HG02678 (cell line): Measurements from ENCODE around the gene DNAH8.

Experiments used
- ATAC-seq: cut with Tn5 transposase; IDR thresholded peaks from one replicate; pipeline ENCODE4 v1.9.1; 2021; ENCODE audit warnings: mild to moderate bottlenecking, moderate library complexity; ENCODE audit not compliant: unreplicated experiment

DNAH8 gene

DNA sequence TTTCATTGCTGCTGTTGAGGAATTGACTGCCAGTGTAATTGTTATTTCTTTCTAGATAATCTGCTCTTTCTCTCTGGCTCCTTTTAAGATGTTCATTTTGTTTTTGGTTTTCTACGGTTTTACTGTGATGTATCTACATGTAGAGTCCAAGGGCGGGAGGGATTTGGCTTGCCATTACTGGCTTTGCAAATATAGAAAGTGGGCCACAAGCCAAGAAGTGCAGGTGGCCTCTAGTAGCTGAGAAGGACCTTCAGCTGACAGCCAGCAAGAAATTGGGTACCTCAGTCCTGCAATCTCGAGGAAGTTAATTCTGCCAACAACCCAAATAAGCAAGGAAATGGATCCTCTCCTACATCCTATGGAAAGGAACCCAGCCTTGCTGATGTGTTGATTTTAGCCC lies 290.7 kb downstream of the DNAH8 start:
- ATAC-seq, result no peak

DNA sequence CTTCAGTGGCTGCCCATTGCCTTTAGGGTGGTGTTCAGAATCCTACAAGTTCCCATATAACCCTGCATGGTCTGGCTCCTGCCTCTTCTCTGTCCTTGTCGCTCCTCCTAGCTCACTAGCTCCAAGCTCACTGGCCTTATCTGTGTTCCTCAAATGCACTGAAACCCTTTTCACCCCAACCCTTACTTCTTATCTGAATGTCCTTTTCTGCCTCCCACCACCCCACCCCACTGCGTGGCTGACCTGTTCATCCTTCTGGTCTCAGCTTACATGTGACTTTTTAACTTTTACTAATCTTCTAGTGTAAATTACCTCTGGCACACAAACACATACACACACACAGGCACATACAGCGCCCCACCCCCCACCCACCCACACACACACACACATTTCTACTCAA lies 292.5 kb downstream of the DNAH8 start:
- no peak for ATAC-seq

DNA sequence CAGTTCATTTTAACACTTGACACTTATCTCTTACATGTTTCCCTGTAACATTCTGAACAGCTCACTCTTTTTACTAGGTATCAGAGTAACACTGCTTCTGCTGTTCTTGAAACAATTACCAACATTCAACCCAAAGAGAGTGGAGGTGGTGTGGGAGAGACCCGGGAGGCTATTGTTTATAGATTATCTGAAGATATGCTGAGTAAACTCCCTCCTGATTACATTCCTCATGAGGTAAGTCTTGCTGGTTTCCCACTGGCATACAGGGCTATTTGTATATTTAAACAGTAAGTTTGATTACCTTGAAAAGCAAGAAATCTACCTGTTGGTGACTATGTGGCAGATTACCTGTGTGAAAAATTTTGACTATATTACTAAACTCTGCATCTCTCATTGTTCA lies 293.6 kb downstream of the DNAH8 start:
- ATAC-seq, result no peak

DNA sequence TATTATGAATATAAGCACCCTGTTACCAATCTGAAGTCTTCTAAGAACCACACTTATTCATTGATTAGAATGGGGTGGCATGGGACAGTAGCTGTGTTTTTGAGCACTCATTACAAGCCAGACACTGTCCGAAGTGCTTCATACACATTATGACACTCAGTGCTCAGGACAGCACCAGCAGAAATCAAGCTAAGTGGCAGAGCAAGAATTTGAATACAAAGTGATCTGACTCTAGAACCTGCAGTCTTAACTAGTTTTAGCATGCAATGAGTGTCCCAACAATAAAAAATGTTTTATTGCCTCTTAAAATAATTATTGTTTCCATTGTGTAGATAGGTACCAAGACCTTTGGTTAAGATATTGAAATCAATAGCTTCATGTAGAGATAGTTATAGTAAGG lies 294.4 kb downstream of the DNAH8 start:
- ATAC-seq, result no peak

DNA sequence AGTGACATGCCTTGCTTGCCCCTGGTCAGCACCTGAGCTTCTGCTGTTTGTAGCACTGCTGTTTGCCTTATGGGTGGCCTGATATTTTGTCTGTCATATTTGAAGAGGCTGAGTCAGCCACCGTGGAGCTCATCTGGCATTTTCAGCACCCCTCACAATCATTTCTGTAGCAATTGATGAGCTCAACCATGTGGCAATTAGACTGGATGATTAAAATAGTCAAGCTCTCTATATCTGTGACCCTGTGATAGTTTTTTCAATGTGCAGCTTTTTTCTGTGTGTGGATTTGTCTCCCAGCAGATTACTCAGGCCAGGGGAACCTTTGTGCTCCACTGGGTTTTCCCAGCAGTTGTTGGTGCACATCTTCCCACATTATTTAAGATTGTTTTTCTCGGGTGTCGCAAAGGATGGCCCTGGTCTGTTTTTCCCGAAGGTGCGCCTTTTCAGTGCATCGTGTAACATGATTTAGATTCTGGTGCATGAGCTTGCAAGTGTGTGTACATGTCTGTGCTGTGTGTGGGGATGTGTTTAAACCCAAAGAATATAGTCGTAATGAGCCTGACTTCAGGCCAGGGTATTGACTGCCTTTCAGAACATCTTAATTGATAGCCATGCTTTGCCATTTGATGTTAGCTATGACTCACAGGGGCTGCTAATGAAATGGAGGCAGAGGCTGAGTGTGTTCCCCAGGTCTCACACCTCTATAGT lies 301.9 kb downstream of the DNAH8 start:
- no peak for ATAC-seq

DNA sequence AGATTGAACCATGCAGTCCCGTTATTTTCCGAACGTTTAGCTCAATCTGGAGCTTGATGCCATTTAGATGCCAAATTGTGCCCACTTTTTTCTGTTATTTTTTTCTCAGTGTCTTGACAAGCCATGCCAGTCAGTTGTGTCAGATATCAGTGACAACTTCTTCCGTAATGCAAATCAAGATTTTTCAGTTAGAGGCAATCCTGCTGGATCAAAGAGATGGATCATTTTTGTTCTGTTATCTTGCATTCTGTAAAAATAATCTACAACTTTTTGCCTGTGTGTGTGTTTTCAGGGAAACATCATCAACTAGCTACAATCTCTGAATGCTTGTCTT lies 302.4 kb downstream of the DNAH8 start:
- no peak for ATAC-seq

DNA sequence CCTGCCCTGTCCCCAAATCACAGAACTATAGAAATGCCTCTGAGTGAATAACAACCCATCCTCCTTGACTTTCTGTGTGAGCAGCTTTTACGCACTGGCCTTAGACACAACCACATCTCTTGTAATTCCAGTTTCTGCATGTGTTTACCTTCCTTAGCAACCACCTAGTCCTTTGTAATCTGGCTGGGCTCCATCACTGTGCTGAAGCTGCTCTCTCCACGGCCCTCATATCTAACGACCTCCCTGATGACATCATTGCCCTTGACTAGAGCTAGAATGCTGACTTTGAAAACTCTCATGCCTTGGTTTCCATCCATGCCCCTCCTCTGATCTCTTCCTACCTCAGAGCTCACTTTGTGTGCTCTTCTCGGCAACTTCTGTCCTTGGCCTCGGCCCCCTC lies 303.0 kb downstream of the DNAH8 start:
- ATAC-seq, result no peak

DNA sequence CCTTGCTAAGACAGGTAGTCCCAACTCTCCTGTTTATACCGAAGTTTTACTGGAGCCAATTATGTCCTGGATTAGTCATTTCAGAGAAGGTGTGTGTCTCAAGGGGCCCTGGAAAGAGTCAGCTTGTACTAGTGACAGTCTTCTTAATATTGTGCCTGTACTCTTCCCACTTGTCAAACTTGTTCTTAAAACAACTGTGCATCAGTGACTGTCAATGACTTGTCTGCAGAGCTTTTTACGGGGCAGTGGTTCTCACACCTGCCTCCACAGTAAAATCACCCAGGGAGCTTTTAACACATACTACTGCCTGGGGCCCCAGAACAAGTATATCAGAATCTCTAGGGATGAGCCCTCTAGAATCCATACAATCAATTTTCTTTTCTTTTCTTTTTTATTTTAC lies 305.0 kb downstream of the DNAH8 start:
- no peak for ATAC-seq

DNA sequence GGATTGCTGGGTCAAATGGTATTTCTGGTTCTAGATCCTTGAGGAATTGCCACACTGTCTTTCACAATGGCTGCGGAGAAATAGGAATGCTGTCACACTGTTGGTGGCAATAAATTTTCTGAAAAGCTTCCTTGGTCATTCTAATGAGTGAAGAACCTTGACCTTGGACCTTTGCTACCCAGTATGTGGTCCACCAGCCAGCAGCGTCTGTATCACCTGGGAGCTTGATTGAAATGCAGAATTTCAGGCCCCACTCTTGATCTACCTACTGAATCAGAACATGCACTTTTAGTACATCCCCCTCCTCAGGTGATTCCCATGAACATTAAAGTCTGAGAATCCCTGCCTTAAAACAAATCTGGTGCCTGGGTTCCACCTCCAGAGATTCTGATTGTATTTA lies 305.9 kb downstream of the DNAH8 start:
- no peak for ATAC-seq

DNA sequence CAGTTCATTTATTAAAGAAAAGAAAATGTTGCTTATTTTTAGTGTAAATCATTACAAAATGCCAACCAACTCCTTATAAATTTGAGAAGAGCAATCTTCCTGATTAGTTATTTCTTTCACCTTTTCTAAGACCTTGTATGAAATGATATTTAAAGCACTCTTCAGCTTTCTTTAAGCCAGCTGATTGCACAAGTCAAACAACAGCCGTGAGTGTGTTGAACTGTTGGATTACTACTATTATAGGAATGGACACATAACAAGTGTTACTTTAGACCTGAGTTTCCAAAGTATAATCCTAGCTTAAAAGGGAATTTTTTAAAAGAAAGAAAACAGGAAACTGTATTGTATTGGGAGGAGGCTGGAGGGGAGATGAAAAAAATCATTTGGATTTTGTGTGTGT lies 306.7 kb downstream of the DNAH8 start:
- ATAC-seq, result no peak

DNA sequence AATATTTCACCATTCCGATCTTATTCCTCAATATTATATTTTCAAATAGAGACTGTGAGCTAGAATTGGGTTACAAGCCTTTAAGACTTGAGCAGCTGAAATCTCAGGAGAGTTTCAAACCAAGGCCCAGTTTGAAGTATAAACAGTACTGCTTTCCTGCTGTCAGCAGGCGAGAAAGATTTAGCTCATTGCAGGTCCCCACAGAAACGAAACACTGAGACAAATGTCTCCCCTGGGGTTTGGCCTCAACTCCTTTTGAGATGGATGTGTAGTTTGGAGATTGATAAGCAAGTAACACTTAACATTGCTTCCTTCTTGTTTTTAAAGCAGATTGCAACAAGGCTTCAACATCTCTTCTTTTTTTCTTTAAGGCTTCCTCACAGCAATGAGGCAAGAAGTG lies 311.1 kb downstream of the DNAH8 start:
- ATAC-seq, result no peak

DNA sequence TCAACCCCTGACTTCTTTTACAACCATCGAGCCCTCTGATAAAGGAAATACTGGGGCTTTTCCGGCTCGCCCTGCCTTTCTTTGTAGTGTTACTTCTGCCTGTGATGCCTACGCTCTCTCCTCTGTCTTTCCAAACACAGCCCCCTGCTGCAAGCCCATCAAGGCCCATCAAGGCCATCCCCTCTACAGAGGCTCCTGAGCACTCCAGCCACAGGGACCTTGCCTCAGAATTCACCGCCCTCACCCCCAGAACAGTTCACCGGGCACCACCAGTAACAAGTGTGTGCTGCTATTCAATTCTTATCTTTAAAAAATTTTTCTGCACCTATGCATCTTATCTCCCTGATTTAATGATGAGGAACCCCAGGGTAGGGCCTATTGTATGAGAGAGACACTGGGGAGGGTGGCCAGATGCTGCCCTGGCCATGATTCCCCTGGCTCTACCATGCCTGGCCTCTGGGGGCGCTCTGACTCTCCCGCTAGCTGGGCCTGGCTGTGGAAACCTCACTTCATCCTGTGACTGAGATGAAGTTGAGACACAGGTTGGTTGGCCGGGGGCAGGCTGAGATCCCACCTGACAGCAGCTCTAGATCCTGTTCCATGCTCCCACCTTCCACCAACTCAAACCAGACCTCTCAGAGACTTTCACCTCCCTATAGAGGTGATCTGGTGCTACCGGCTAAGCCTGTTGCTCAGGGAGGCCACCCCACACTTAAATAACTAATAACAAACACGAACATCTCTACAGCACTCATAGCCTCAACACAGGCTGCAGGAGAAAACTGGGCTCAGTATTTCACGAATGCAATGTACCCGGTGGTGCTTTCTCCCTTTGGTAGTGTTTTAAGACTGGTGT lies 314.3 kb downstream of the DNAH8 start:
- peak; percentile 60 for ATAC-seq

DNA sequence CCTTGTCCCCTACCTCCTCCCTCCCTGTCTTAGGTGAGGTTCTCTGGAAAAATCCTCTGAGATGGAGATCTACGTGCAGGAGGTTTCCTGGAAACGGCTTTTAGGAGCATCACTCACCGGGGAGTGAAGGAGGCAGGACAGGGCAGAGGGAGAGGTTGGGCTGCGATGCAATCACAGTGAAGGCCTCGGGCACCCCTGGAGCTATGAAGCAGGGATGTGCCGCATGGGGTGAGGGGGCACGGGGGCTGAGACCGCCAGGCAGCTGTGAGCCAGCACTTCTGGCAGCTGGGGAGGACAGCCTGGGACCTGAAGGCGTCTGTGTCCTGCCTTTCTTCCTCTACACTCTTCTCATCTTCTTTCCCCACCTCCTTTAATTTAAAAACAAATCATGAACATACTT lies 320.6 kb downstream of the DNAH8 start:
- ATAC-seq, result no peak

DNA sequence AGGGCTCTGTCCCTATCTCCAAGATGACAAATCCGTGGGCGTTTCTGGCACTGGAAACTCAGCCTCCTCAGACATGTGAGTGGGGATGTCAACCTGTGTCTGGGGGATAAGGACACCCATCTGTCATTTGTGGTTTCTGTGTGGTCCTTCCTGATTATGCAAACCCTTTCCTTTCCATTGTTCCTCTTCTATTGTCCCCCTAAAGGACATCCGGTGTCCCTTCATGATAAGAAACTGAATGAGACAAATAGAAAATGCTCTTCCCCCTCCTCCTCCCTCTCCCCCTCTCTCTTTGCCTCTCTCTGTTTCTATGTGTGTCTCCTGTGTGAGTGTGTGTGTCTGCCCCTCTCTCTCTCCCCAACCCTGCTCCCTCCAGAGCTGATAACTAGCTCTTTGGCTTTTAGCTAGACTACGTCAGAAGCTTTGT lies 322.0 kb downstream of the DNAH8 start:
- ATAC-seq, result no peak

DNA sequence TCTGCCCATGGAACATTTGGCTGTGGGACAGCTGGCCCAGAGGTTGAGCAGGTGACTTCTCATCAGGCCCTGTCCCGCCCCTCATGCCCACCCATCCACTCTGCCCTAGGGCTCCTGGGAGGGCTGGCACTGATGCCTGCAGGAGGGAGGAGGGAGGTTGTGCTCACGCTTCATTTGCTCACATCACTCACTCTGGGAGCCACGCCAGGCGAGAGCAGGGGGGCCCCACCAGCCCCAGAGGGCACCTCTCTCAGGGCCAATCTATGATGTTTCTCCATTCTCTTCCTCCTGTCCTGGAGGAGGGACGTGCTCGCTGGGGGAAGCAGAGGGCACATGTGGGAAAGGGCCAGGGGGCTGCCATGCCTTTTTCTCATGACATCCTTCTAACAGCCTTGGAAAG lies 322.6 kb downstream of the DNAH8 start:
- ATAC-seq, result no peak

DNA sequence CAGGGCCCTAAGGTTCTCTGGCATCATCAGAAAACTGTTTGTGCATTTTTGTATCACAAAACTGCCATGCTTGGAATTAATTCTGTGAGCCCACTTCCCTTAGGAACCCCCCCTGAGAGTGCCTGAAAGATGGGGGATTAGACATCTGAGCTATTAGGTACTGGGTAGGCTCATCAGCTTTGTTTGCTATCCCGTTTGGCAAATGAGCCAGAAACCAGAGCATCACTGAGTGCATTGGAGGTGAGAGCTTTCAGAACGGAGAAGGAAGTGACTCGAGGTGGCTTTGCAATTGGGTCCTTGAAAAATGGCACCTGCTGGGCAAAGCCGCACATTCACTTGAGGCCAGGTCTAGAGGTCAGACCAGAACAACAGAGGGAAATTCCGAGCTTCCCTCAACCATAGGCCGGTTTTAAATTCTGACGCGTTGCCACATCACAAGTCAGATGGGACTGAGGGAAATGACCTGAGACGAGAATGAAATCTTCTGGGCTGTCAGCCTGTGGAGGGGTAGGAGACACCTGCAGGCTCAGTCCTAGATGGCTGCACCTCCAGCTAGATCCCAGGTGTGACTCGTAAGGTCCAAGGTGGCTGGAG lies 325.1 kb downstream of the DNAH8 start:
- ATAC-seq, result no peak

DNA sequence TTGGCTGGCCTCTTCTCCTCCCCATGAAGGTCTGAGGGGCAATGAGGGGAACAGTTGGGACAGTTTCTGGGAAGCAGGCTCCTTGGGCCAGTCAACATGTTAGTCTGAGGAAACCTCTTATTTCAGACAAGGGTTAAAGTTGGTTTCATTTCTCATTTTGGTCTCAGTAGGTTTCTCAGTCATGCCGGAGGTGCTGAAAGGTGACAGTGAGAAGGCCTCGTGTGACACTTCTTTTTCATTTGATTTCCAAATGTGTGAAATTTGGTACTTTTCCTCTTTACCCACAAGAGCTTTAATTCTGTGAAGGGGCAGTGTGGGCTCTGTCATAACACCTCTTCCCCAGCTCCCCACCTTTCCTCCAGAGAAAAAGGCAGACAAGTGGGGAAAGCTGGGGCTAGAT lies 326.0 kb downstream of the DNAH8 start:
- no peak for ATAC-seq

DNA sequence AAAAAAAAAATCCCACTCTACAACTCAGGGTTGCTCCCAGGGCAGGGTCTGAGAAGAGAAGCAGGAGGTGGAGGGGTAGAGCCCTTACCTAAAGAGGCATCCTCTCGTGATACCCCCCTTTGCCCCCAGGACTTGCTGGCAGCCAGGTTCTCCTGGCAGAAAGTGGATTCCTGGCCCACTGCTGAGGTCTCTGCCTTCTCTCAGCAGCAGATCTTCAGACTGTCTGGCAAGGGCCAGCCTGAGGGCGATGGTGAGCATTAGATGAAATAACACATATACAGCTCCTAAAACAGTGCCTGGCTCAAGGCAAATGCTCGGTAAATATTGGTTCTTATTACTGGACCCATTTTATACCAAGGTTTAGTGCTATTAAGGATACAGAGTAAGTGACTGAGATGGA lies 328.7 kb downstream of the DNAH8 start:
- ATAC-seq, result no peak

DNA sequence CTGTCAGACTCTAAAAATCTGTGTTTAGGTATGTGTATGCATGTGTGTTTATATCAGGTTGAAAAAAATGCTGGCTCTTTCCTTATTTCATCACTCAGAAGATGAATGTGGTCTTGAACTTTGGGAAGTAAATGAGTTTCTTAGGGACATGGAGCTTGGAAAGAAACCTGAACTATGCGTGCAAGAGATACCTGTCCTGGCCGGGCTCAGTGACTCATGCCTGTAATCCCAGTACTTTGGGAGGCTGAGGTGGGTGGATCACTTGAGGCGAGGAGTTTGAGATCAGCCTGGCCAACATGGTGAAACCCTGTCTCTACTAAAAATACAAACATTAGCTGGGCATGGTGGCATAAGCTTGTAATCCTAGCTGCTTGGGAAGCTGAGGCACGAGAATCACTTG lies 329.1 kb downstream of the DNAH8 start:
- ATAC-seq, result no peak

DNA sequence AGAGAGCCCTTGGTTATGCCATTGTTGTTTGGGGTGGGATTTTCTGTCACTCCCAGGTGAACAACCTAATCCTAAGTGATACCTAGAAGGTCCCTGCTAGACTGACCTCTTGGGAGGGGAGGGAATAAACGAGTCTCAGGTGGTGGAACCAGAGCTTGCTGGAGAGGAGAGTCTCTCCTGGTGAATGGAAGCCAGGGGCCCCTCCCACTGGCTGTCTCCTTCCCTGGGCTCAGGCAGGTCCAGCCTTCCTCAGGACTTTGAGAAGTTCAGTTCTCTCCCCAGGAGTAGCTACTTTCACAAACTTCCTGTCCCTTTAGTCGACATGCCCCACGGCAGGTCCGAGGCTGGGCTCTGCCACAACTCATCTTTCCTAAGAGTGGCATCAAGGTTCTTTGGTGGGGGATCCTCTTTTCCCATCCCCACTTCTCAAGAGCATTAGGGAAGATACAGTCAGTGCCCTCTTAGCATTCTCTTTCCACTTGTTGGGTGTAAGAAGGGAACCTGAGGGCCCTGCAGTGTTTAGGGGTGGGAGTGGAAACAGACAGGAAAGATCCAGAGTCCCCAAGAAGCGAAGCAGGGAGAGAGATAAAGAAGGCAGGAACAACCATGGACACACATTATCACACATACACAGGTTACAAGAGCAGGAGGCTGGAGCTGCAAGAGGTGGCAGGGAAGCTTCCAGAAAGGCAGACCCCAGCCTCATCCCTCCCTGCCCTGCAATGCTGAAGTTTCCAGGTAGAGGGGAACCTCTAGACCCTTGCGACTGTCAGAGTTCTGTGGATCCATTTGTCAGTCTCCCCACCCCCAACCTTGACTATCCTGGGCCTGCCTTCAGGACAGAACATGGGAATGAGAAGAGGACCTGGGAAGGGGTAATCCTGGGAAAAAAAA lies 332.6 kb downstream of the DNAH8 start:
- ATAC-seq, result no peak
